BJ (cell line): ENCODE measurements around the gene ERICH6. TPM values are rescaled to one million over a fixed set of nuclear protein-coding genes. Genes with fewer than 3 reads are reported as not detected.

Experiments
- CTCF ChIA-PET: fragments of 350-600 bp; formaldehyde crosslinking; extraction: SDS; loops from one replicate; lab custom pipeline; 2021; ENCODE audit warnings: antibody characterized with exemption, inconsistent platforms; lab: Yijun Ruan, JAX
- POLR2A ChIA-PET: fragments of 300-600 bp; sonication (Branson Sonifier 250); formaldehyde crosslinking; extraction: SDS; loops from one replicate; lab custom pipeline; 2021; ENCODE audit warnings: antibody characterized with exemption; lab: Charles Lee
- DNase-seq: peaks from one replicate; pipeline ENCODE4 v3.0.0-alpha.2; 2011; ENCODE audit warnings: low read depth
- H3K27me3 ChIP-seq: 2 replicates; pipeline ENCODE4 v1.6.0; 2011; ENCODE audit warnings: low read length; ENCODE audit not compliant: control insufficient read depth, insufficient read depth
- H3K36me3 ChIP-seq: 2 replicates; pipeline ENCODE4 v1.5.1; 2011; ENCODE audit warnings: low read length; ENCODE audit not compliant: control insufficient read depth, insufficient read depth
- H3K4me3 ChIP-seq: 2 replicates; pipeline ENCODE4 v1.5.1; 2011; ENCODE audit warnings: low read depth, mild to moderate bottlenecking, control low read depth, low read length
- polyA plus RNA-seq: library from polyadenylated mRNA; depleted of rRNA; stranded (reverse); fragments of >200 nt; gene quantifications from 2 replicates; pipeline ENCODE4 v1.2.3, GENCODE V29; 2011
- TF ChIP-seq, protein P1 (sequence below): IDR thresholded peaks from 2 replicates; pipeline ENCODE4 v1.5.1; 2011; ENCODE audit warnings: low read depth, mild to moderate bottlenecking, control low read depth, inconsistent platforms, low read length, moderate library complexity; ENCODE audit not compliant: insufficient read depth

Gene ERICH6
- polyA plus RNA-seq, 1 experiment, result not detected

DNA sequence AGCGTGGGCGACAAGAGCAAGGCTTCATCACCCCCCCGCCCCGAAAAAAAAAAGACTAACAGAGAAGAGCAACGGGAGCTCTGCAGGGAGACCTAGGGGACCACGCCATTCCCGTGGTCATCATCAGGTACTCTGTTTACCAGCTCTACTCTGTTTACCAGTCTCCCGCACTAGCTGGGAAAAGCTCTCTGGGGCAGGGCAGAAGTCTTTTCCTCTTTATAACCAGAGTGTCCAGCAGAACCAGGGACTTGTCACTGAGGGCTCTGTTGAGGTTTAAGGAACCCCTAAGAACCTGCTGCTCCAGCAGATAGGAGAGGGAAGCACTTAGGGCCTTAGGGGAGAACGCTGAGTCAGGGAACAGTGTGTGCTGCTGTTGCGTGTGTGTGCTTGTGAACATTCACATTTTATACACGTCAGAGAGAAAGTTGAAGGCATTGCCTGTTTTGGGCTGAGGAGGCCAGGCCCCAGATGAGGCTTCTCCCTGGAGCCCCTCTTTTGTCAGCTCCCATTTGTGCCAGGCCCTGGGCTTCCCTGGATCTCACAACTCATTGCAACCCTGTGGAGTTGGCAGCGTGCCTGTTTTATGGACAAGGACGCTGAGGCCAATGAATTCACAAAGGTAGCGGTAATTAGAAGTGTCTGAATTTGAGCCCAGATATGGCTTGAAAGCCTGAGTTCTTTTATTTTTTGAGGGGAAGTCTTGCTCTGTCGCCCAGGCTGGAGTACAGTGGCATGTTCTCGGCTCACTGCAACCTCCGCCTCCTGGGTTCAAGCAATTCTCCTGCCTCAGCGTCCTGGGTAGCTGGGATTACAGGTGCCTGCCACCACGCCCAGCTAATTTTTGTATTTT, 24.2 kb upstream of the ERICH6 start:
- no peaks in the 10 kb centered on the region for H3K27me3 ChIP-seq
- POLR2A ChIA-PET, result interaction anchor here (0.7 kb wide), 1 partner anchor 92 kb away, joined by 3 read pairs; no protein-coding TSS in a partner anchor
- DNase-seq, result no peak
- no peak overlapping the region for H3K4me3 ChIP-seq
- no peaks in the 10 kb centered on the region for H3K36me3 ChIP-seq
- TF ChIP-seq, protein P1, sequence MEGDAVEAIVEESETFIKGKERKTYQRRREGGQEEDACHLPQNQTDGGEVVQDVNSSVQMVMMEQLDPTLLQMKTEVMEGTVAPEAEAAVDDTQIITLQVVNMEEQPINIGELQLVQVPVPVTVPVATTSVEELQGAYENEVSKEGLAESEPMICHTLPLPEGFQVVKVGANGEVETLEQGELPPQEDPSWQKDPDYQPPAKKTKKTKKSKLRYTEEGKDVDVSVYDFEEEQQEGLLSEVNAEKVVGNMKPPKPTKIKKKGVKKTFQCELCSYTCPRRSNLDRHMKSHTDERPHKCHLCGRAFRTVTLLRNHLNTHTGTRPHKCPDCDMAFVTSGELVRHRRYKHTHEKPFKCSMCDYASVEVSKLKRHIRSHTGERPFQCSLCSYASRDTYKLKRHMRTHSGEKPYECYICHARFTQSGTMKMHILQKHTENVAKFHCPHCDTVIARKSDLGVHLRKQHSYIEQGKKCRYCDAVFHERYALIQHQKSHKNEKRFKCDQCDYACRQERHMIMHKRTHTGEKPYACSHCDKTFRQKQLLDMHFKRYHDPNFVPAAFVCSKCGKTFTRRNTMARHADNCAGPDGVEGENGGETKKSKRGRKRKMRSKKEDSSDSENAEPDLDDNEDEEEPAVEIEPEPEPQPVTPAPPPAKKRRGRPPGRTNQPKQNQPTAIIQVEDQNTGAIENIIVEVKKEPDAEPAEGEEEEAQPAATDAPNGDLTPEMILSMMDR, result no peak
- CTCF ChIA-PET, result interaction anchor here (1.2 to 2.7 kb wide), 4 partner anchors 15 to 555 kb away, joined by 3 to 6 read pairs (median 4); no protein-coding TSS in a partner anchor

DNA sequence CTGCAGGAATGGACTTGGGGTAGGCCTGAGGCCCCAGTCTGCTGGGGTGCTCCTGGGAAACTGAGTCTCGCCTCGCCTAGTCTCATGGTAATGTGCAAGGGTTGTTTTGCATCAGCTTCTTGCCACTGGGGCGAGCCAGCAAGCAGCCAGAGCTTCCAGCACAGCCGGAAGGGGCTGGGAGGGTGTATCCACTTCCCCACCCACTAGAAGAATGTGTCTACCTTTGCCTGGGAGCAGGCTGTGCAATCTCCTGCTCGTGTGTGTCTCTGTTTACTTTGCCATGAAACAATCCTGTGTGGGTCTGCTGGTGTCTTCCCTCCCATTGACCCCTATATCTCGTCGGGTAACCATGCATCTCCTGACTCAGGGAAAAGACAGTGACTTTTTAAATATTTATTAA, 21.8 kb upstream of the ERICH6 start:
- TF ChIP-seq, protein P1, result no peak
- Histone ChIP-seq H3K4me3 (no peak overlapping the region), H3K36me3 (no peaks in the 10 kb centered on the region), H3K27me3 (no peaks in the 10 kb centered on the region)
- ChIA-PET CTCF (interaction anchor here (0.5 to 1.0 kb wide), 2 partner anchors 62 to 139 kb away, joined by 3 to 4 read pairs; no protein-coding TSS in a partner anchor), POLR2A (no interaction called here)
- no peak for DNase-seq

DNA sequence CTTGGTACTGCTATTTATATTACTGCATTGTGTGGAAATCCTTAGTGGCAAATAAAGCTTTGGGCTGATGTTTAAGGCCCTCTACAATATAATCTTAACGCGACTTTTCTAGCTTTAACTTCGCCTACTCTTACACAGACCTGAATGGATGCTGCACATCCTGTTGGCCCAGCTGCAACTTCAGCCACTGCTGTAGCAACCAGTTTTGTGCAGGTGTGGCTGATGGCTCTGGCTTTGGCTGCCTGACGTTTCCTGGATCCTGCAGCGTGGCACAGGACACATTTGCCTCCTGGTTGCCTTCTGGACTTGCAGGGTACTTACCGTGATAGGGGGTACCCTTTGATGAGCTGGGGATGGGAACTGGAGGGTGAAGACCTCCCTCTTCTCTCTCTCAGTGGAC, 20.2 kb upstream of the ERICH6 start:
- Histone ChIP-seq H3K4me3 (no peak overlapping the region), H3K36me3 (no peaks in the 10 kb centered on the region), H3K27me3 (no peaks in the 10 kb centered on the region)
- TF ChIP-seq, protein P1, result no peak
- ChIA-PET CTCF (no interaction called here), POLR2A (no interaction called here)
- DNase-seq, result no peak

DNA sequence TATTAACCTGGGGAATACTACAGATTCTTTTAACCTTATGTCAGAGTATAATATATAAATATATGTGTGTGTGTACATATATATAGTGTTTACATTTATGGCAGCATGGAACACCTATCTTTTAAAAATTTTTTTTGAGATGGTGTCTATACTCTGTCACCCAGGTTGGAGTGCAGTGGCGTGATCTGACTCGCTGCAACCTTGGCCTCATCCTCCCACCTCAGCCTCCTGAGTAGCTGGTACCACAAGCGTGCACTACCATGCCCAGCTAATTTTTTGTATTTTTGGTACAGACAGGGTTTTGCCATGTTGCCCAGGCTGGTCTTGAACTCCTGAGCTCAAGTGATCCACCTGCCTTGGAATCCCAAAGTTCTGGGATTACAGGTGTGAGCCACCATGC, 18.5 kb upstream of the ERICH6 start:
- no peaks in the 10 kb centered on the region for H3K27me3 ChIP-seq
- no peaks in the 10 kb centered on the region for H3K36me3 ChIP-seq
- TF ChIP-seq, protein P1, result no peak
- H3K4me3 ChIP-seq, result no peak overlapping the region
- ChIA-PET CTCF (interaction anchor here (1.0 to 6.0 kb wide), 18 partner anchors 8 to 424 kb away, joined by 3 to 45 read pairs (median 7); partner anchors contain the start of genes ERICH6 and SIAH2), POLR2A (no interaction called here)
- DNase-seq, result no peak
